SK-N-SH treated with all-trans-retinoic acid at 6 μM for 48 hours (cell line): ENCODE data around the gene BTAF1.

Experiments
- ARNTL ChIP-seq: fragments of 450-650 bp; formaldehyde crosslinking; IDR thresholded peaks from 2 replicates; pipeline ENCODE4 v1.5.0; 2020; ENCODE audit warnings: low read depth, mild to moderate bottlenecking, moderate library complexity, borderline replicate concordance
- CSRNP3 ChIP-seq: fragments of 250-450 bp; sonication (Bioruptor Pico); IDR thresholded peaks from 2 replicates; pipeline ENCODE4 v1.5.1; 2021; ENCODE audit warnings: mild to moderate bottlenecking, moderate library complexity
- RARB ChIP-seq: fragments of 250-450 bp; sonication (Bioruptor Pico); IDR thresholded peaks from 2 replicates; pipeline ENCODE4 v1.8.0; 2021; ENCODE audit warnings: mild to moderate bottlenecking, moderate library complexity
- TSHZ2 ChIP-seq: fragments of 250-450 bp; sonication (Bioruptor Pico); IDR thresholded peaks from 2 replicates; pipeline ENCODE4 v1.5.0; 2020; ENCODE audit warnings: mild to moderate bottlenecking, moderate library complexity
- ZFP30 ChIP-seq: fragments of 450-650 bp; formaldehyde crosslinking; IDR thresholded peaks from 2 replicates; pipeline ENCODE4 v1.5.0; 2022; ENCODE audit warnings: mild to moderate bottlenecking, moderate library complexity

- TF ChIP-seq RARB, result no peak
- no peak for TF ChIP-seq CSRNP3
- TF ChIP-seq ARNTL (CRISPR knock-in tag), result no peak
- TF ChIP-seq TSHZ2 (CRISPR knock-in tag), result no peak
- TF ChIP-seq ZFP30 (CRISPR knock-in tag), result no peak
Measured at GRCh38 chr10:92045641-92046106, 122.1 kb downstream of the BTAF1 start.
